ENCODE measurements around the gene OR4Q3.
"Not testable (repeated sequence)": the region's sequence is repeated elsewhere in the genome, so short reads cannot be mapped to it uniquely, and the experiment has no call there.

The OR4Q3 gene

GRCh38 chr14:19743256-19743655 is at the start of gene OR4Q3:
OR4Q3 (plus strand) TSS chr14:19743571.
- no peak for DNase-seq

GRCh38 chr14:19729359-19729758 is 14.0 kb upstream of the OR4Q3 start:
- no peak for DNase-seq

GRCh38 chr14:19729763-19730162 is 13.6 kb upstream of the OR4Q3 start:
- DNase-seq, result no peak

GRCh38 chr14:19733893-19734292 is 9.5 kb upstream of the OR4Q3 start:
- DNase-seq, result not testable (repeated sequence)

- not testable (repeated sequence) for DNase-seq
Measured at GRCh38 chr14:19752316-19752715, 8.9 kb downstream of the OR4Q3 start.

- DNase-seq, result no peak
Measured at GRCh38 chr14:19754172-19754571, 10.8 kb downstream of the OR4Q3 start.

- DNase-seq, result not testable (repeated sequence)
Measured at GRCh38 chr14:19771491-19771890, 28.1 kb downstream of the OR4Q3 start.

- DNase-seq, result no peak
Measured at GRCh38 chr14:19771895-19772430, 28.6 kb downstream of the OR4Q3 start.

GRCh38 chr14:19772454-19772853 is 29.1 kb downstream of the OR4Q3 start:
- DNase-seq, result not testable (repeated sequence)

GRCh38 chr14:19773204-19773603 is 29.8 kb downstream of the OR4Q3 start, which contains the start of gene OR4M1:
OR4M1 (plus strand) TSS chr14:19773504; CDS start chr14:19780323, 6,819 bp downstream.
- not testable (repeated sequence) for DNase-seq

- no peak for DNase-seq
Measured at GRCh38 chr14:19775587-19775986, 32.2 kb downstream of the OR4Q3 start.

- not testable (repeated sequence) for DNase-seq
Measured at GRCh38 chr14:19785848-19786247, 42.5 kb downstream of the OR4Q3 start.

- DNase-seq, result not testable (repeated sequence)
Measured at GRCh38 chr14:19787318-19787717, 43.9 kb downstream of the OR4Q3 start.

GRCh38 chr14:19788150-19788549 is 44.8 kb downstream of the OR4Q3 start:
- DNase-seq, result not testable (repeated sequence)

GRCh38 chr14:19796520-19797108 is 53.2 kb downstream of the OR4Q3 start:
- DNase-seq, result not testable (repeated sequence)

All from NCI-H2171 (cell line).